HG03108 (cell line): ENCODE measurements around the gene SCIN.

ENCODE experiments used
- ATAC-seq: cut with Tn5 transposase; IDR thresholded peaks from one replicate; pipeline ENCODE4 v1.9.1; 2021; ENCODE audit warnings: moderate library complexity; ENCODE audit not compliant: unreplicated experiment

SCIN gene

DNA sequence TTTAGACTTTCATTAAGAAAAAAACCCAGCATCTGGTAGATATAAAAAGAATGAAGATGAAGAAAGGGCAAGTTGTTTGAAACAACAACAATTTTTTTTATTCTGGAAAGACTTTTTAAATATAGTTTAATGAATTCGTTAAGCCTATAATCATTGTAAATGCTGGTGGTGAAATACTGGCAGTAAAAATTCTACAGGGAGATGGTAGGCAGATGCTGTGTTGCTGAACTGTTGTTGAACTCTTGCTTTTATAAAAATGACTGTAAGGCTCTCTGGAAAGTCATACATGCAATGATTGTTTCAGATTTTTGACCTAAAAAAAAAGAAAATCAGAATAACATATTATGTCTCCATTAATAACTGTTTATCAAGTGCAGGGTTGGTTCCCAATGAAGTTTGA lies 39.0 kb downstream of the SCIN start:
- ATAC-seq, result no peak

DNA sequence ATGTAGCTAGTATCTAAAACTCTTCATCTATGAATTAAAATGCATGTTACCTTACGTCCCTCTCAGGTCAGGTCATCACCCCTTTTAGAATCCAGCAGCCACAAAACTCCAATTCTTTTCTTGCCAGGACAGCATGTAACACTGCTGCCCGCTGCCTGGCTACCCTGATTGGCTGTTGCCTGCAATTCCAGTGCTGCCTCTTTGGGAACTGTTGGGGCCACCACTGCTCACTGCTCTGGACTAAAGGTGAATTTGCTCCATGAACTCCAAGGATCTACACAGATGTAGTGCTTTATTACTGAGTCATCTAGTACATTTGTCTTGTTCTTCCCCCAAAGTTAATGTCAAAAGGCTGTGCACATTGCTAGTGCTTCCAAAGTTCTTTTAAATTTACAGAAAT lies 40.4 kb downstream of the SCIN start:
- no peak for ATAC-seq

DNA sequence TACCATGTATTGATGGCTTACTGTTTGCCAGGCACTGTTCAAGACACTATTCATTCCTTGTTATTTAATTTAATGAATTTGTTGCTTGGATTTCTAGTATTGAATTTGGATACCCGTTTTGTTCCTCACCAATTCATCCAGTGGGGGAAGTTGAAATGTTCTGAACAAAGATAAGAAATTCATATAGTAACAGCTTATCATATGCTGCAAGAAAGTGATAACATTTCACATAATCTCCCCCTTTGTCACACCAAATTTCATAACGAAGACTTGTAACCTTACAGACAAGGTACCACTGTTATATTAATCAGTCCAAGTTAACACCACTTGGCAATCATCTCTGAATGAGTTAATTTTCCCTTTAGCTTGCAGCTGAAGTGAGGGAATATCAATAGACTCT lies 42.1 kb downstream of the SCIN start:
- ATAC-seq, result no peak

DNA sequence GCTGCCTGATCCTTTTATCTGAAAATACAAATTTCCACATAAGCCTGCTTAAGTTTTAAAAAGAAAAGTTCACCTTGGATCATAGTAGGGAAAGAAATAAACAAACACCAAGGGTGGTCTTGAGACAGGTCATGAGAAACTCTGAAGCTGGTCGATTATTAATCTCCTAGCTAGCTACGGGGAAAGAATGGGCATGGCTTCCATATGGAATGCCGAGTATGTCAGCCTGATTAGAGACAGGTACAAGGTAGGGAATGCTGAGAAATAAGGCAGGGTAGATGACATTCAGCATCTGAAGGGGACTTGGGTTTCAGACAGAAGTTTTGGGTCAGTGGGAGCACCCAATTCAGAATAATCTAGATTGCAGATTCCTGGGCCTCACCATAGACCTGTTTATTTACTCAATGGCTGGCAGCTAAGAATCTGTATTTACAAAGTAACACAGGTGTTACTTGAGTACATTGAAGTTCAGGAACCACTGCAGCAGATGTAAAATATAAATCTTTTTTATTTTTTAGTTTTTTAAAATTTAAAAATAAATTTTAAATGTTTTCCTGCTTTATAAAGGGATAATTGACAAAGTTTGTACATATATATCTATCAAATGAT lies 49.0 kb downstream of the SCIN start:
- ATAC-seq, result no peak

DNA sequence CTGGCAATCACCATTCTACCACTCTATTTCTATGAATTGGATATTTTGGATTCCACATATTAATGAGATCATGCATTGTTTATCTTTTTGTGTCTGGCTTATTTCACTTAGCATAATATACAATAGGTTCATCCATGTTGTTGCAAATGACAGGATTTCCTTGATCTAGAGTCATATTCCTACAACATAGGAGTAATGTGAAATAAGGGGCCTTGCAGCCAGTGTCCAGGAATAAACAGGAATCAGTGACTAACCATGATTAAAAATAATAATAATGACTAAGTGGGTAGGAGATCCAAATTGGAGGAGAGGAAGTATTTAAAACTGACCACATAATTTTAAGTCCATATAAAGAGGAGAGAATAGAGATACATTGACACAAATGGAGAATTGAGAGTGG lies 49.9 kb downstream of the SCIN start:
- no peak for ATAC-seq

DNA sequence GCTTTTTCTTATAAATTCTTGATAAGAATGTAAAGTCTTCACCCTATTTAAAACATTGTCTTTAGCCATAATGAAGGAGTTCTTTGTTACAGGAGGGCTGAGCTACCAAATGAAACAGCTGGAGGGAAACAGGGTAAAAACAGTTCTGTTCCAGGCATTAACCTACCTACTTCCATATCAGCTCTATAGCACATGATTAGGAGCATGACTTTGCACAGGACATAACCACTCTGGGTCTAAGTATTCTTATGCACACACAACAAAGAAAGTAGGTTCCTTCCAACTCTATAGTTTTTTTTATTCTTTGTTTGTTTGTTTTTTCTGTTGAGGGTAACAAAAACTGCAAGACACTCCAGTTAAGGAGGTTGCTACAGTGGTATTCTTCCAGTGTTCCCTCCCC lies 52.7 kb downstream of the SCIN start:
- no peak for ATAC-seq

DNA sequence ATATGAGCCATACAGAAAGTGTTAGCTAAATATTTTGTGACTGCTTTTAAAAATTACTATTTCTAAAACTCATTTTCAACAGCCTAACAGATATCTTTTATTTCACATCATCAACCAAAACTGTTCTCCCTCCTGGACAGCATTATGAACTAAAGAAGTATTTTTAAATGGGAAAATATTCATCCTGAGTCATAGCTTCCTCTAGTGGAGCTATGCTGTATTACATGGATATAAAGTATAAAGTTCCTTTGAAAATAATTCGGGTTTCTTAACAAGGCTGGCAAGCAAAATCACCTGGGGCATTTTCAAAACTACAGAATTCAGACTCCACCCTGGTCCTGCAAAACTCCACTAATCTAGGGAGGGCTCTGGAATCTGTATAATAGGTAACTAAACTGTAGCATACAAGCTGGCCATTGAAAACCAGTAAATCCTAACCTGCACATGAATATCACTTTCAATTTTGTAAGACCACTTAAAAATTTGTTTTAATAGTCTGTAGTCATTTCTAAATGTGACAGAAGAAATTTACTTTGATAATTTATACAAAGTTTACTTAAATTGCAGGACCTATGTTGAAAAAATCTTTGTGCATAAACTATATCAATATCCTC lies 53.5 kb downstream of the SCIN start:
- no peak for ATAC-seq

DNA sequence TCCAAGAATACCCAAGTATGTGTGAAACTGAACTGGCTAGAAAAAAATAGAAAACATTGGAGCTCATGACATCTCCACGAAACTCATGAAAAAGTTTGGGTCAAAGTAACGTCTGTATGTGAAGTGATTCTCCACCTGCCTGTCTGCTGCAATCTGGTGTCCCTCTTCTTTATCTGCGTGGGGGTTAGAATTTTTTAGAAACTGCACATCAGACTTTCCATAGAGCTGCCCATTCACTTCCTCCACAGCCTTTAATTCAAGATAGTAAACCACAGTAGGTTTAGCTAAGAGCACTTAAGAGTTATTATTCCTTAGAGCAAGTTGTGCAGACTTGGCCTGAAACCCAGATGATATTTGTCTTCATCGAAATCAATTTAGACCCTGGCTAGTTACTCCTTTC lies 55.3 kb downstream of the SCIN start:
- ATAC-seq, result no peak

DNA sequence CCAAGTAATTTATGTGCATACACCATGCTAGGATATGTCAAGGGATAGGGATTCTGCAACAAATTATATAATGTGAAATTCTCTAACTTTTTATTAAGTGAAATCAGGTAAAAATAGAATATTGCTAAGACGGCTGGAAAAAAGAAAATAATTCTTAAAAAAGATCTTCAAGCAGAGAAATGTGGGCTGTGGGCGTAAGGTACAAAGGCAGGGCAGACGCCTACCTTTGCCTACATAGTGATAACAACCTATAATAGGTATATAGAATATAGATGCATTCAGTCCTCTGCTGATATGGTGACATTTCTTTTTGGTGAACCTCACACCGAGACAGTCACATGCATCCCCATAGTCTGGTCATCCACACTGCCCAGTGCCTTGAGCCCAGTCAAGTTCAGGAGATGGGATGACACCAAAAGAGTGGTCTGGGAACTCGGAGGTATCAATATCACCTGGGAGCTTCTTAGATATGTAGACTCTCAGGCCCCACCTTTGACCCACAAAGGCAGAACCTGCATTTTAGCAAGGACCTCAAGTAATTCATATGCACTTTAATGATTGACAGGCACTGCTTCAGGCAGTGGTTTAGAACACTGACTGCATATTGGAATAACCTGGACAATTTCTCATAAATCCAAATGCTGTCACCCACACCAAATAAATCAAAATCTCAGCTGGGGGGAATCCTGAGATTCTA lies 59.4 kb downstream of the SCIN start:
- no peak for ATAC-seq

DNA sequence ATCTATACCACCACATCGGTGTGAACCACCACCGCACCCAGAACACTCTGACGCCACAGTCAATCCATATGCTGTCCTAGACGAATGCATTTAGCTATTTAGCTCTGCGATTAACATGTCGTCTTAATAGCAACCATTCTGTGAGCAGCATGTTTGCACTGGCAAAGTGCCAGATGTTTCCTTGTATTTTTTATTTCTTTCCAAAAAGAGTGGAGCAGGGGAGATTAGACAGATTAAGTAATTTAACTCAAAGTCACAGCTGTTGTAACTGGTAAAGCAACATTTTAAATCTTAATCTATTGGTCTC lies 59.9 kb downstream of the SCIN start:
- no peak for ATAC-seq

DNA sequence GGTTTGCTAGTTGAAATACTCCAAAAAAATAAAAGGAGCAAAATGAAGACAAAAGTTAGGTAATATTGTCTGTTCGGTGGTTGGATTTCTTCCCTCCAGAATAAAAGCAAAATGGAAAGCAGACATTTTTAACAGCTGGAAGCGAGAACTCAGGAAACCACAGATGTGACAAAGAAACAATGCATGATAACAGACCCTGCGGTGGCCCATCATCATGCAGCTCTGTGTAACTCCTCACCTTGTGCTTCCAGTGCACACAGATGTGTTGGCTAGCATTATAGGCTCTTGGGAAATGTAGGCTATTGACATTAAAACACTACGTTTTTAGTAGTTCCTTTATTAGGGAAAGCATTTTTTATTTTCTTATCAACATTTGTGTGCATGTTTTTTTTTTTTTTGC lies 63.1 kb downstream of the SCIN start:
- ATAC-seq, result no peak

DNA sequence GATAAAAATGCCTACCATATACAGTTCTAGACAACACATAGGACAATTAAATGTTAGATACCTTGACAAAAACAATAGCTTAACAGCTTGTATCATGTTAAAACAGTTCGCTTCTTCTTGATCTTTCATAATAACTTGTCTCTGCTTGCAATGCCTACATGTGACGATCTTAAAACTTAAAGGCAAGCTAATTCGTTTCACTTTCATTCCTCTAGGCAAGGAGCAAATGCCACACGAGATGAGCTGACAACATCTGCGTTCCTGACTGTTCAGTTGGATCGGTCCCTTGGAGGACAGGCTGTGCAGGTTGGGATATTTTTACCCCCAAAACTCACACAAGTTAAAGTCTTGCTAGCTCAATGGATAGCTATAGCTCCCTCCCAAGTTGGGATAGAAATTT lies 65.3 kb downstream of the SCIN start:
- ATAC-seq, result no peak

DNA sequence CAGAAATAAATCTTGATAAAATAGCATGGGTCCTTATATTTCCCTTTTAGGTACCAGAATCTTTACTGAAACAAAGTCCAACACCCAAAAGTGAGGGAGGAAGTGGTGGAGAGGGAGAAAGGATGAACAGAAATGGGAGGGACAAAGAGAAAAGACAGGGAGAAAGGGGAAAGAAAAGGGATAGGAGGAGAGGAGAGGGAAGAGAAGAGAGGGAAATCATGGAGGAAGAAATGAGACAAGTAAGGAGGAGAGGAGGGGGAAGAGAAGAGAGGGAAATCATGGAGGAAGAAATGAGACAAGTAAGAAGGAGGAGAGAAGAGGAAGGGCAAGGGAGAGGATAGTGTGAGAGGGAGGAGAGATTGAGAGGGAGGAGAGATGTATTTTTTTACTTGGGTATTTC lies 66.8 kb downstream of the SCIN start:
- no peak for ATAC-seq

DNA sequence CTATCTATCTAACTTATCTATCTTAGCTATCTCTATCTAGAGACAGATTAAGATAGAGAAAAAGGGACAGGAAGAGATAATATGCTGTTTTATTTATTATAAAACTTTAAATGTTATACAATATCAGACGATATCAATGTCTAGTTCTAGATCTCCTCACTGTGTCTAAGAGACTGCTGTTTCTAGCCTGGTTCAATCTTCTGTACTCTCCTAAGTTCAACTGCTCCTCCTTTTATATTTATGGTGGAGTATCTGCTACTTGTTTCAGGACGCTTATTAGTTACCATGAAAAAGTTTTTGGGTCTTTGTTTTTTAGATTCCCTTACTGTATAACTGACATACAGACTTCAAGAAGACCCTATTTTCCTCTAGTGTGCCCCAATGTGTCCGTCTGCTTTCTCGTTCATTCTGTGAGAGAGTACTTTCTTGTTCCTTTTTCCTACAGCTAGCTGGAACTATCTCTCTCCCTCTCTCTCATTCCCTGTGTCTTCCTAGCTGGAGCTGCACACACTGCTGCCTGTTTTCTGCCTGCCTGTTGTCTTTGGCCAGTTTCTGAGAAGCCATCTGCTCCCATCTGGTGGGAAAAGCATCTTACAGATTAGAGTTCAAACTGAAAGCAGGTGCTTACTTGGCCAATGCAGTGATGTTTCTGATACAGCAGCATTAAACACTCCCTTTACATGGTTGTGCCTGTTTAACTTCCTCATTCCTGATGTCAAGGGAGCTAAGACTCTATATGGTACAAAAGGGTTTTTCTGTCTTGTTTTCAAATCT lies 67.5 kb downstream of the SCIN start:
- no peak for ATAC-seq

DNA sequence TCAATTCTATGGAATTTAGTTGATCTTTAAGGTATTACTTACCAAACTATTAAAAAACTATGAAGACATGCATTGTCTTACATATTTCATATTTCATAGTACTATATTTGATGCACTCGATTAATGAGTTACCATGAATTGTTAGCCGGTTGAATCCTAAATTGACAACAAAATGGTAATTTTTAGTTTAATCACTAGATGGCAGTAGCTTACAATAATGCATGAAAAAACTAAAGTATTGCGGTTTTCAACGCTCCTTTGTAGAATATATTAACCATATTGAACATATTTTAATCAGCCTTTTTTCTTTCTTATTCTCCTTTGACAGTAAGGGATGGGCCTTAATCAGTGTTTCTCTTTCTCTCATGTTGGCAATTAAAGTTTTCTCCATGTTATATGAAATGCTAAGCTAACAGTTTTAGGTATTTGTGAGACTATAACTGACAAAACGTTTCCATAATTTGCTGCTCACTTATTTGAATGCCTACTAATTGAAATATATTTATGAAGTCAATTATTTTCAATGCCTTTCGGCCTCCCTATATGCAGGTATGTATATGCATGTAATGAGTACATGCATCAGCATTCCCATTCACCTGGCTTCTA lies 68.4 kb downstream of the SCIN start:
- no peak for ATAC-seq

DNA sequence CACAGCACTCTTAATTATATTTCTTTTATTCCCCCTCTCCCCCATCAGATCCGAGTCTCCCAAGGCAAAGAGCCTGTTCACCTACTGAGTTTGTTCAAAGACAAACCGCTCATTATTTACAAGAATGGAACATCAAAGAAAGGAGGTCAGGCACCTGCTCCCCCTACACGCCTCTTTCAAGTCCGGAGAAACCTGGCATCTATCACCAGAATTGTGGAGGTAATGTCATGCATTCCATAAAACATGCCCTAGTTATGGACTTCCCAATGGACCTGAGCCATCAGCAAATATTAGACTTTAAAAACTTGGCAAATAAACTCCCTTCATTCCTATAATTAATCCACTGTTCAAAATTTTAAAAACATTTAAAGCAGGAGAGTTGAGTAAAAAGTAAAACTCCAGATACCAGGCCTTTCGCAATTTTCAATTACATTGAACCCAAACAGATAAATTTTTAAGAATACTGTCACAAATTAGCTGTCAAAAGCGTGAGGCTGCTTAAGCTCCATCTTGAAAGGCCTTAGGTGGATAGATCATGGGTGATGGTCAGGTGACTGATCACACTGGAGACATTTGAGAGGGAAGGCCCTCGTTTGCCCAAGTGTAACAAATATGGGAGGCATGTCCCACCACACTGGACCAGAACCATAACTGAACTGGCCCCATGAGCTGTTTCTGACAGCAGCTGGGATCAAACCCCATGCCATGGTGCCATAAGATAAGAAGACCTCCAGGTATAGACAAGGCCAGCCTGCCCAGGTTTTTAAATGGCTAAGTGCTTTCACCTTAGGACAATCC lies 70.0 kb downstream of the SCIN start:
- no peak for ATAC-seq

DNA sequence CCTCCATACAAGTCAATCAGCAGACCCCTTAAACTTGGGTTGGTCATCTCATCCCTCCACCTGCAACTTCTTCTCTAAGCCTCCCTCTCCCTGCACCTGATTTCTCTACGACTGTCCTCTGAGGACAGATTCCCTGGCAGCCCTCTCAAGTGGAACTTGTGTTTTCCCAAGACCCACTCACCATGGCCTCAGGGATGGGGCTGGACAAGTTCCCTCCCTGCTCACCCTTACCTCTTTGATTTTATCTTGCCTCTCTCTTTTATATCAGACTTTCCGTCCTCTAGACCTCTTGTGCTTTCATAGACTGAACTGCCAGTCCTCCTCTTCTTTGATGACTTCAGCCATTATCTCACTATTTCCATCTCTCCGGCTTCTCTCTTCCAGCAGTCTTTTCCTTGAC lies 70.7 kb downstream of the SCIN start:
- ATAC-seq, result no peak

DNA sequence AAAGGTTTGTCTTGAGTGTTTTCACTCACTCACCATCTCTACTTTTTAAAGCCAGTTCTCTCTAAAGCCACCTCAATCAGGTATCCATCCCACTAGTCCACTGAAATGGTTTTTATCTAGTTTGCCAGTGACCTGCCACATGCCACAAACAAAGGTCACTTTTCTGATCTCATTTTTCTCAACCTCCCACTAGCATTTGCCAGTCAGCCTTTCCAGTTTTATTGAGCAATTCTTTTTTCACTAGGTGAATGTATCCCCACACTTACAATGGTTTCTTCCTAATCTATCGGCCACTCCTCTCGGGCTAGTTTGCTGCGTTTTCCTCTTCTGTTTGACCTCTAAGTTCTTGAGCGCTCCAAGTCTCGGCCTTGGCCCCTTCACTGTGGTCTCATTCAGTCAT lies 72.0 kb downstream of the SCIN start:
- ATAC-seq, result no peak

DNA sequence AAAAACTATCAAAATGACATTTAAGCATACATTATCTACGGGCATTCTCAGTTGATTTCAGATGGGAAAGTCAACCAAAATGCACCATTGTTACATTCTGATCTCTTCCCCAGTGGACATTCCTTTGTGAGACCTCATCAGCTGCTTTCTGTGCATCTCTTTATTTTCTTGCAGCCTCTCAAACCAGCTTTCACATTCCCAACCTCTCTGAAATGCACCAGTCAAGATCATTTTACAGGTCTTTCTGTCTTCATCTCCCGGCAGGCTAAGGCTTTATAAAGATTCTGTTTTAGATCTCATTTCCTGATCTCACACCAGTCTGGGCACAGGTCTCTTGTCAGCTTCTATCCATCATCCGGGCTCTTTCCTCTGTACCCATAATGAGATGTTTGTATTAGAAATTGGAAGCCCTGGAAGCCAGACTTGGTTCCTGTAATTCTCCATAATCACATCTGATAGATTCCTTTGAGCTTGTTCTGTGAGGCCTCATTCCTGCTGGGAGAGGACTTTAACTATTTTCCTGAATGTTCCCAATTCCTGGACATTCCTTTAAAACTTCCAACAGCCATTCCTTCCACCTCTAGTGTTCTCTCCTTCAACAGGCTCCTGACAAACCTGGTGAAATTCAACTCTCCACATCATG lies 72.6 kb downstream of the SCIN start:
- ATAC-seq, result no peak

DNA sequence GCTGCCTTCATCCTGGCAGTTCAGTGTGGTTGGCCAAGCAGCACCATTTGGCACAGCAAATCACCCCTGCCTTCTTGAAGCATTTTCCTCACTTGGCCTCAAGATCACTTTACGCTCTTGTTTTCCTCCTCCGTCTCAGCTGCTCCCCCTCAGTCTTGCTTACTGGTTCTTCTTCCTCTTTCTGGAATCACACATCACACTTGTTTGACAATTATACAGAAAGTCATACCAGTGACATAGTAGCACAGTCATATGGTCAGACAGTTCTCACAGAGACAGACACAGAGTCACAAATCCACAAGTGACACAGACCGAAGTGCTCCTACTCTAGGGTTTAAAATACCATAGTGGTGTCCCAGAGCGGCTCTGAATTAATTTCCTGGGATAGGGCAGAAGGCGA lies 73.1 kb downstream of the SCIN start:
- ATAC-seq, result no peak
